Cardiac muscle cell (in vitro differentiated cells and primary cell): ENCODE results near the gene UBQLNL. TPM values are rescaled to one million over a fixed set of nuclear protein-coding genes. Genes with fewer than 3 reads are reported as not detected.

Experiments used
- DNase-seq, 2 donors: peaks; one replicate each; pipeline versions ENCODE4 v3.0.0 to v3.0.0-alpha.2; 2010 to 2017; ENCODE audit warnings: low read depth in 1 of 2, low spot score in 1 of 2
- H3K27ac ChIP-seq: fragments of 200-600 bp; sonication (generic); 2 replicates; pipeline ENCODE4 v1.5.1; 2016
- H3K27me3 ChIP-seq: fragments of 200-600 bp; sonication (generic); 2 replicates; pipeline ENCODE4 v1.6.0; 2016; ENCODE audit warnings: control low read depth
- H3K36me3 ChIP-seq: fragments of 200-600 bp; sonication (generic); 2 replicates; pipeline ENCODE4 v1.5.1; 2016; ENCODE audit warnings: control low read depth
- H3K4me1 ChIP-seq: fragments of 200-600 bp; sonication (generic); 2 replicates; pipeline ENCODE4 v1.8.1; 2017; ENCODE audit warnings: low read depth, mild to moderate bottlenecking, mixed run types
- H3K4me3 ChIP-seq: fragments of 200-600 bp; sonication (generic); 2 replicates; pipeline ENCODE4 v1.5.1; 2016; ENCODE audit warnings: mild to moderate bottlenecking
- H3K9me3 ChIP-seq: fragments of 200-600 bp; sonication (generic); 2 replicates; pipeline ENCODE4 v1.5.1; 2017; ENCODE audit warnings: low read depth, mild to moderate bottlenecking, control low read depth
- CTCF ChIP-seq: IDR thresholded peaks from 2 replicates; pipeline ENCODE4 v1.5.1; 2012; ENCODE audit warnings: low read depth, mild to moderate bottlenecking, low read length
- polyA plus RNA-seq: library from polyadenylated mRNA; unstranded; fragments of >200 nt; fragmentation: Nextera tagmentation; extraction: Ambion mirVana; gene quantifications from 2 replicates; pipeline ENCODE4 v1.2.1, GENCODE V29; 2016
- total RNA-seq: library from RNA; depleted of rRNA; stranded (reverse); fragments of >200 nt; gene quantifications from 2 replicates; pipeline ENCODE4 v1.2.3, GENCODE V29; 2016

Gene UBQLNL
- total and polyA plus RNA-seq, 2 experiments from 2014 or later: 2.4 to 3.4 TPM

- Histone ChIP-seq H3K9me3 (no peaks in the 10 kb centered on the region), H3K4me1 (no peaks in the 10 kb centered on the region), H3K36me3 (no peaks in the 10 kb centered on the region), H3K27ac (no peak overlapping the region), H3K4me3 (no peak overlapping the region), H3K27me3 (no peaks in the 10 kb centered on the region)
- TF ChIP-seq CTCF: no peak
- no peak for DNase-seq
Observed at GRCh38 chr11:5524756-5525155, 8.3 kb upstream of the UBQLNL start.

GRCh38 chr11:5522308-5522707, 5.8 kb upstream of the UBQLNL start:
- TF ChIP-seq CTCF: no peak
- H3K27me3 ChIP-seq: no peaks in the 10 kb centered on the region
- H3K27ac ChIP-seq: no peak overlapping the region
- H3K4me1 ChIP-seq: no peaks in the 10 kb centered on the region
- no peaks in the 10 kb centered on the region for H3K9me3 ChIP-seq
- H3K4me3 ChIP-seq: no peak overlapping the region
- H3K36me3 ChIP-seq: no peaks in the 10 kb centered on the region
- no peak for DNase-seq

GRCh38 chr11:5521540-5521939, 5.0 kb upstream of the UBQLNL start:
- Histone ChIP-seq H3K36me3 (no peaks in the 10 kb centered on the region), H3K4me3 (no peak overlapping the region), H3K27me3 (no peaks in the 10 kb centered on the region), H3K4me1 (no peaks in the 10 kb centered on the region), H3K9me3 (no peaks in the 10 kb centered on the region), H3K27ac (no peak overlapping the region)
- TF ChIP-seq CTCF: no peak
- DNase-seq: no peak

- no peak for TF ChIP-seq CTCF
Observed at GRCh38 chr11:5514841-5515240, 1.7 kb downstream of the UBQLNL start.

GRCh38 chr11:5509803-5510202, 6.7 kb downstream of the UBQLNL start, which contains the start of gene UBQLN3:
Gene UBQLN3, minus strand, starts transcription at chr11:5509957. Its CDS starts 399 bp downstream, at chr11:5509558.
- Histone ChIP-seq H3K27ac (no peak within 1 kb of the TSS), H3K36me3 (no peaks in the 10 kb centered on the region), H3K9me3 (no peaks in the 10 kb centered on the region), H3K27me3 (no peaks in the 10 kb centered on the region), H3K4me3 (no peak within 1 kb of the TSS), H3K4me1 (no peaks in the 10 kb centered on the region)
- no peak for DNase-seq
- TF ChIP-seq CTCF: no peak

More at GRCh38 chr11:5514841-5515240, 1.7 kb downstream of the UBQLNL start:
- H3K27me3 ChIP-seq: no peaks in the 10 kb centered on the region
- H3K9me3 ChIP-seq: no peaks in the 10 kb centered on the region
- H3K4me1 ChIP-seq: no peaks in the 10 kb centered on the region
- DNase-seq: no peak
- H3K4me3 ChIP-seq: no peak overlapping the region
- H3K36me3 ChIP-seq: no peaks in the 10 kb centered on the region
- no peak overlapping the region for H3K27ac ChIP-seq

GRCh38 chr11:5508605-5509004, 7.9 kb downstream of the UBQLNL start:
- no peak for DNase-seq
- H3K27me3 ChIP-seq: no peaks in the 10 kb centered on the region
- H3K36me3 ChIP-seq: no peaks in the 10 kb centered on the region
- no peak for TF ChIP-seq CTCF
- no peaks in the 10 kb centered on the region for H3K4me1 ChIP-seq
- H3K9me3 ChIP-seq: no peaks in the 10 kb centered on the region
- H3K4me3 ChIP-seq: no peak overlapping the region
- no peak overlapping the region for H3K27ac ChIP-seq
